Fibroblast of mammary gland (primary cell): Measurements from ENCODE around the gene MMP24OS.

Source experiments
- DNase-seq: peaks from one replicate; pipeline ENCODE4 v3.0.0-alpha.2; 2010; ENCODE audit warnings: low read depth
- H3K4me3 ChIP-seq: 2 replicates; pipeline ENCODE4 v1.5.1; 2011; ENCODE audit warnings: low read depth, mild to moderate bottlenecking, low read length, moderate library complexity; ENCODE audit not compliant: control insufficient read depth
- TF ChIP-seq, protein P1 (sequence below): conservative IDR thresholded peaks from 2 replicates; pipeline ENCODE4 v1.5.1; 2011; ENCODE audit warnings: low read depth, low read length, inconsistent platforms; ENCODE audit not compliant: control insufficient read depth, insufficient read depth

Gene MMP24OS

DNA sequence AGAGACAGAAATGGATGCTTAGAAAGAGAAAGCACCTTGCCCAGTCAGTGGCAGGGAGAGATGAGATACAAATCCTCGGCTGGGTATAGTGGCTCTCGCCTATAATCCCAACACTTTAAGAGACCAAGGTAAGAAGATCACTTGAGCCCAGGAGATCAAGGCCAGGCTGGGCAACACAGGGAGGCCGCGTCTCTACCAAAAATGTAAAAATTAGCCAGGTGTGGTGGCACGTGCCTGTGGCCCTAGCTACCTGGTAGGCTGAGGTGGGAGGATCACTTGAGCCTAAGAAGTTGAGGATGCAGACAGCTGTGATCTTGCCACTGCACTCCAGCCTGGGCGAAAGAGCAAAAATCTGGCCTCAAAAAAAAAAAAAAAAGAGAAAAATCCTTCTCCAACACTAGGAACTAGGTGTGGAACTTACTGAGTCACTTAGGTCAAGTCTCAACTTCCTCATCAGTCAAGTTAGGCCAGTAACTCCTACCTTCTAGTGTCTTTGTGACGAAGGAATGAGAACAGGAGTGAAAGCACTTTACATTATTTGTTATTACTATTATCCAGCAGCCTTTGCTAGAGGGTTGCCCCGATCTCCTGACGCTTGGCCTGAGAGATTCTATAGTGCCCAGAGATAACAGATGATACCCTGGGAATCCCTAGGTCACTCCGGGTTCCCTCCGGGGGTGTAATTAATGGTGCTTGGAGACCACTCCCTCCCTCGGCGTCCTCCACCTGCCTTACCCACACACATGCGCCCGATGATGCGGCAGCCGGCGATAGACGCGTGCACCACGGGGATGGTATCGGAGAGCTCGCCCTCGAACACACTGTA is 5.7 kb upstream of the MMP24OS start:
- peak overlapping the region; percentile 88 for H3K4me3 ChIP-seq
- TF ChIP-seq, protein P1, sequence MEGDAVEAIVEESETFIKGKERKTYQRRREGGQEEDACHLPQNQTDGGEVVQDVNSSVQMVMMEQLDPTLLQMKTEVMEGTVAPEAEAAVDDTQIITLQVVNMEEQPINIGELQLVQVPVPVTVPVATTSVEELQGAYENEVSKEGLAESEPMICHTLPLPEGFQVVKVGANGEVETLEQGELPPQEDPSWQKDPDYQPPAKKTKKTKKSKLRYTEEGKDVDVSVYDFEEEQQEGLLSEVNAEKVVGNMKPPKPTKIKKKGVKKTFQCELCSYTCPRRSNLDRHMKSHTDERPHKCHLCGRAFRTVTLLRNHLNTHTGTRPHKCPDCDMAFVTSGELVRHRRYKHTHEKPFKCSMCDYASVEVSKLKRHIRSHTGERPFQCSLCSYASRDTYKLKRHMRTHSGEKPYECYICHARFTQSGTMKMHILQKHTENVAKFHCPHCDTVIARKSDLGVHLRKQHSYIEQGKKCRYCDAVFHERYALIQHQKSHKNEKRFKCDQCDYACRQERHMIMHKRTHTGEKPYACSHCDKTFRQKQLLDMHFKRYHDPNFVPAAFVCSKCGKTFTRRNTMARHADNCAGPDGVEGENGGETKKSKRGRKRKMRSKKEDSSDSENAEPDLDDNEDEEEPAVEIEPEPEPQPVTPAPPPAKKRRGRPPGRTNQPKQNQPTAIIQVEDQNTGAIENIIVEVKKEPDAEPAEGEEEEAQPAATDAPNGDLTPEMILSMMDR = no peak
- DNase-seq = no peak

DNA sequence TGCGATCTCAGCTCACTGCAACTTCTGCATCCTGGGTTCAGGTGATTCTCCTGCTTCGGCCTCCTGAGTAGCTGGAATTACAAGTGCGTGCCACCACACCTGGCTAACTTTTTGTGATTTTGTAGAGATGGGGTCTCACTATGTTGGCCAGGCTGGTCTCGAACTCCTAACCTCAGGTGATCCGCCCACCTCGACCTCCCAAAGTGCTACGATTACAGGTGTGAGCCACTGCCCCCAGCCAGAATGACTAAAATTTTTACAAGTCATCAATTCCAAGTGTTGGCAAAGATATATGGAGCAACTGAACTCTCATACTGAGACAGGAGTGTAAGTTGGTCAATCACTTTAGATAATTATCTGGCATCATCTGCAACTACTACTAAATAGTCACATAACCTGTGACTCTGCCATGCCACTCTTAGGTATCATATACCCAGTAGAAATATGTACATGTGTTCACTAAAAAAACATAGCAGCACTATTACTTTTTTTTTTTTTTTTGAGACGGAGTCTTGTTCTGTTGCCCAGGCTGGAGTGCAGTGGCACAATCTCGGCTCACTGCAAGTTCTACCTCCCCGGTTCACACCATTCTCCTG is 3.7 kb upstream of the MMP24OS start:
- DNase-seq = no peak
- no peak overlapping the region for H3K4me3 ChIP-seq
- TF ChIP-seq, protein P1 = no peak

DNA sequence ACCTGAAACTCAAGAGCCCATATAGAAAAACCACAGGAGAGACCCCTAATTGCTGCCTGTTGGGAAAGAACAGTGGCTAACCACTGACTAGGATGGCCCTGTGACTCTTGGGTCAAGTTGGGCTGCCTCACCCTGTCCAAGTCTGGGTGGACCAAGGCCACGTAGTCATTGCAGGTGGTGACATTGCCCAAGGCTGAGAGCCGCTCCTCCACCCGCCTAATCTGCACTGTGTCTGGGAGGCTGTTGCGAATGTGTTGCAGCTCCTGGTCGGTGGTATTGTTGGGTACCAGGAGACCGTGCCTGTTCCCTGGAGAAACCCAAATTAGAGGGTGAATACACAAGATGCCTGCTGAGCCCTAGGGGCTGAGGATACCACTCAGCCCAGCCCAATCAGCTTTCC is 2.6 kb upstream of the MMP24OS start:
- no peak overlapping the region for H3K4me3 ChIP-seq
- TF ChIP-seq, protein P1 = no peak

DNA sequence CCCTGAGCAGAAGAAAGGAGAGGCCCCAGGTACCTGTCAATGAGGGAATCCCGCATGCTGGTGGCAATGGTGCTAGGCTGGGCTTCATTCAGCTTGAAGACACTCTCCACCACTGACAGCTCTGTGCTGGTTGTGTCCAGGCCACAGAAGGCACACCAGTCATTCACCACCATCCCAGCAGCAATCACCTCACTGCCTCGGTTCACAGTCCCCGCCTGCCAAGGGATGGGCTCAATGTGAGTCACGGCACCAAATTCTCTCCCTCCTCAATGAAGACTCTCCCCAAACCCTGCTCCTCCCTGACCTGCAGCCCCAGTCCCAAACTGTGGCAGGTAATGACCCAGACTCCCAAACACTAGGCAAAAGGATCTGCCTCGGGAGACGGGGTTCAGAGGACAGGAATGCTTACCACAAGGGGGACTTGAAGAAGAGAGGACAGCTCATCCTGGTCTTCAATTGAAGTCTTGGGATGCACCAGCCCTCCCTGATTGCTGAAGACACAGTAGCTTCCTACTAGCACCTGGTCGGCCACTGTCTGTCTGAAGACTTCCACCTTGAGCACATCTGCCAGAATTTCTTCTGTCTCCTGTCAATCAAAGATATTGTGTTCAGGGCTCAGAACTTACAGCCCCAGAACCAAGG is 1.7 kb upstream of the MMP24OS start:
- TF ChIP-seq, protein P1 = no peak
- no peak overlapping the region for H3K4me3 ChIP-seq

More for the DNA sequence above, 2.6 kb upstream of the MMP24OS start:
- no peak for DNase-seq

DNA sequence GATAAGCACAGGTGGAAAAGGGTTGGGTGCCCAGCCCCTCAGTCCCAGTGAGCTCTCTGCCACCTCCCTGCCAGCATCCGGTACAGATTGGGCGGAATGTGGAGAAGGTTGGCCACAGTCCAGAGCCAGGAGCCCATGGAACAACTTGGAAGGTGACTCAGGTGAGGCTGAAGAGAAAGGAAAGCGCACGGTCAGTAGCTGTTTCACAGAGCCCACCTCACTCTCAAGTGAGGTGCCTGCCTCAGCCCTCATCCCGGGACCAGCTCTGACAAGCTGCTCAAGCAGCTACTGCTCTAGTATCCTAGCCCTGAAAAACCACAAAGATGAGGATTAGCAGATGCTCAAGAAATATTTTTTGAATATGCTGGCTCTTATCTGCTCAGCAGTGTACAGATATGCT is 1.1 kb upstream of the MMP24OS start:
- TF ChIP-seq, protein P1 = no peak
- no peak for DNase-seq

More for the DNA sequence above, 1.7 kb upstream of the MMP24OS start:
- no peak for DNase-seq

DNA sequence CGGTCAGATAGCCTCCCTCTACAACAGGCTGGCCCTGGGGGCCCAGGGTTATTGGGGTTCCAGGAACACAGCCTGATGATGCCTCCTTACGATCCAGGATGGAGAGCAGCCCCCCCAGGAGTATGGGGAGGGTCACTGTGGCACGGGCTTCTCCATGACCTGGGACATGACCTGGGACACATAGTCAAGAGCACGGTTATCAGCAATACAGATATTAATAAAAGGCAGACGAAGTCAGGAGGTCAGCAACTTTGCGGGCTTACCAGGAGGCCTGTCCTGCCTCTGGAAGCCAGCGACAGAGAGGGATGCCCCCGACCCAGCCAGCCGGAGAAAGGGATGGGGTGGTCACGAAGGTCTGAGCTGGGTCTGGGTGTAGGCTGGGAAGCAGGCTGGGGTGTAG is 795 bp downstream of the MMP24OS start:
- no peak for DNase-seq
- H3K4me3 ChIP-seq = peak overlapping the region; percentile 79
- TF ChIP-seq, protein P1 = no peak

More for the DNA sequence above, 1.1 kb upstream of the MMP24OS start:
- no peak overlapping the region for H3K4me3 ChIP-seq
